ENCODE results near the gene RTN3. TPM values are rescaled to one million over a fixed set of nuclear protein-coding genes. Genes with fewer than 3 reads are reported as not detected.
A peak's percentile ranks its signal among the peaks of the same experiment; 100 is the strongest.

RTN3 gene
- total RNA-seq, 6 donors from 2014 or later, result 41.9 to 153 (median 113) TPM

DNA sequence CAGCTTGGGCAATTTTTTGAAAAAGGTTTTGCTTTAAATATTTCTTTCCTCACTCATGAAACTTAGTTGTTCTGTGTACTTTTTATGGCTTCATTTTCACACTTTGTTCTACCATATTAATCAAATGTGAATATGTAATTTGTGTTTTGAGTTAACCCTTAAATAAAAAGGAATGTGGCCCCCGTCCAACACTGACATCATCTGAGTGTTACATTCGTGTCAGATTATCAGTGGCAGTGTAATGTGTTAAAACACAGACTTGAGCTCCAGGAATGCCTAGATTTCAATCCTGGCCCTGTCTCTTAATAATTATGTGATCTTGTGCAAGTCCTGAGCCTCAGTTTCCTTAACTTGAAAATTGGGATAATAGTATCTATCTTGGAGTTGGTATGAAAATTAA, 5.6 kb downstream of the RTN3 start:
- ATAC-seq (ENCODE audit: low FRiP score in 2 of 2) (no peak), DNase-seq (no peak)
- 61 to 71% methylated on average over 2 of the region's 2 CpGs for WGBS, 2 donors
- Histone ChIP-seq H3K27me3 (no peaks in the 10 kb centered on the region), H3K4me3 (no peak overlapping the region), H3K4me1 (peaks cover 17 to 31% (median 22%) of the 10 kb centered on the region in 4 donors), H3K36me3 (no peaks in the 10 kb centered on the region), H3K9me3 (no peaks in the 10 kb centered on the region), H3K27ac (peak overlapping the region in 1 of 4 donors; percentile 55)
- TF ChIP-seq EP300 (IDR thresholded peaks at IDR 0.05), result no peak
- no peak for TF ChIP-seq POLR2AphosphoS5 (IDR thresholded peaks at IDR 0.05)
- TF ChIP-seq, protein P1, sequence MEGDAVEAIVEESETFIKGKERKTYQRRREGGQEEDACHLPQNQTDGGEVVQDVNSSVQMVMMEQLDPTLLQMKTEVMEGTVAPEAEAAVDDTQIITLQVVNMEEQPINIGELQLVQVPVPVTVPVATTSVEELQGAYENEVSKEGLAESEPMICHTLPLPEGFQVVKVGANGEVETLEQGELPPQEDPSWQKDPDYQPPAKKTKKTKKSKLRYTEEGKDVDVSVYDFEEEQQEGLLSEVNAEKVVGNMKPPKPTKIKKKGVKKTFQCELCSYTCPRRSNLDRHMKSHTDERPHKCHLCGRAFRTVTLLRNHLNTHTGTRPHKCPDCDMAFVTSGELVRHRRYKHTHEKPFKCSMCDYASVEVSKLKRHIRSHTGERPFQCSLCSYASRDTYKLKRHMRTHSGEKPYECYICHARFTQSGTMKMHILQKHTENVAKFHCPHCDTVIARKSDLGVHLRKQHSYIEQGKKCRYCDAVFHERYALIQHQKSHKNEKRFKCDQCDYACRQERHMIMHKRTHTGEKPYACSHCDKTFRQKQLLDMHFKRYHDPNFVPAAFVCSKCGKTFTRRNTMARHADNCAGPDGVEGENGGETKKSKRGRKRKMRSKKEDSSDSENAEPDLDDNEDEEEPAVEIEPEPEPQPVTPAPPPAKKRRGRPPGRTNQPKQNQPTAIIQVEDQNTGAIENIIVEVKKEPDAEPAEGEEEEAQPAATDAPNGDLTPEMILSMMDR (IDR thresholded peaks at IDR 0.05), result no peak
- TF ChIP-seq POLR2A (IDR thresholded peaks at IDR 0.05), result no peak

DNA sequence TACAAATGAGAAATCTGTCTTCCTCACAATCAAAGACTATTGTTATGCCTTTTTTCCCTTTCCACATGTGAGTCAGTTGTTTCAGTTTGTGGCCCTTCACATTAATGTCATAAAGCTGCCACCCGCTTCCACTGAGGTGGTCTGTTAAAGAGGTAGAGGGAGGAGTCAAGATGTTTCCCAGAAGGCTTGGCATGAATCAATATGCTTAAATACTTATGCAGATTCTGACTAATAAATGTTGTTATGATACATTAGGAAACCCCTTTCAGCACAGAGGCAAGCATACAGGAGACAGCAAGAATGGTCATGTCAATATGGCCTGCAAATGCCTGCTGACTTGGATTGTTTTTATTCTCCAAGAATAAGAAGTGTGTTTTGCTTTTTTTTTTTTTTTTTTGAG, 6.5 kb downstream of the RTN3 start:
- no peak for DNase-seq
- Histone ChIP-seq H3K9me3 (no peaks in the 10 kb centered on the region), H3K27me3 (no peaks in the 10 kb centered on the region), H3K27ac (no peak overlapping the region), H3K36me3 (no peaks in the 10 kb centered on the region), H3K4me1 (peaks cover 9 to 25% (median 15%) of the 10 kb centered on the region in 4 donors), H3K4me3 (no peak overlapping the region)
- TF ChIP-seq POLR2A (IDR thresholded peaks at IDR 0.05) (no peak), EP300 (IDR thresholded peaks at IDR 0.05) (no peak), POLR2AphosphoS5 (IDR thresholded peaks at IDR 0.05) (no peak)
- TF ChIP-seq, protein P1 (IDR thresholded peaks at IDR 0.05), result no peak
- 96 to 100% methylated on average over 1 of the region's 1 CpG for WGBS, 2 donors
- no peak for ATAC-seq (ENCODE audit: low FRiP score in 2 of 2)

DNA sequence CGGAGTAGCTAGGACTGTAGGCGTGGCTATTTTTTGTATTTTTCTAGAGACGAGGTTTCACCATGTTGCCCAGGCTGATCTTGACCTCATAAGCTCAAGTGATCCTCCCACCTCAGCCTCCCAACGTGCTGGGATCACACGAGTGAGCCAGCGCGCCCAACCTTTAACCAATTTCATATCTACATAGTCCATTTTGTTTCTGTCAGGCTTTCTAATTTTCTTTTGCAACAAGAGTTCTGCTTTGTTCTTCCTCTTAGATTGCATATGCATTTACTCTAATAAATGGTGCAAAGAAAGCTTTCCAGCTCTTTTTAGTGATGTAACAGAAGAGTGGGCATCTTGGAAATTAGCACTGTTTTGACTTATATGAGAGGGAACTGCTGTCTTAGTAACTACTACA, 13.3 kb downstream of the RTN3 start:
- Histone ChIP-seq H3K36me3 (no peaks in the 10 kb centered on the region), H3K4me1 (peaks cover 3 to 11% (median 6%) of the 10 kb centered on the region in 4 donors), H3K27me3 (no peaks in the 10 kb centered on the region), H3K27ac (no peak overlapping the region), H3K9me3 (no peaks in the 10 kb centered on the region), H3K4me3 (no peak overlapping the region)
- DNase-seq, result no peak
- WGBS, 2 donors, result 88 to 91% methylated on average over 7 of the region's 7 CpGs
- no peak for TF ChIP-seq EP300 (IDR thresholded peaks at IDR 0.05)
- no peak for TF ChIP-seq POLR2A (IDR thresholded peaks at IDR 0.05)
- TF ChIP-seq, protein P1 (IDR thresholded peaks at IDR 0.05), result no peak
- TF ChIP-seq POLR2AphosphoS5 (IDR thresholded peaks at IDR 0.05), result no peak
- no peak for ATAC-seq (ENCODE audit: low FRiP score in 2 of 2)

DNA sequence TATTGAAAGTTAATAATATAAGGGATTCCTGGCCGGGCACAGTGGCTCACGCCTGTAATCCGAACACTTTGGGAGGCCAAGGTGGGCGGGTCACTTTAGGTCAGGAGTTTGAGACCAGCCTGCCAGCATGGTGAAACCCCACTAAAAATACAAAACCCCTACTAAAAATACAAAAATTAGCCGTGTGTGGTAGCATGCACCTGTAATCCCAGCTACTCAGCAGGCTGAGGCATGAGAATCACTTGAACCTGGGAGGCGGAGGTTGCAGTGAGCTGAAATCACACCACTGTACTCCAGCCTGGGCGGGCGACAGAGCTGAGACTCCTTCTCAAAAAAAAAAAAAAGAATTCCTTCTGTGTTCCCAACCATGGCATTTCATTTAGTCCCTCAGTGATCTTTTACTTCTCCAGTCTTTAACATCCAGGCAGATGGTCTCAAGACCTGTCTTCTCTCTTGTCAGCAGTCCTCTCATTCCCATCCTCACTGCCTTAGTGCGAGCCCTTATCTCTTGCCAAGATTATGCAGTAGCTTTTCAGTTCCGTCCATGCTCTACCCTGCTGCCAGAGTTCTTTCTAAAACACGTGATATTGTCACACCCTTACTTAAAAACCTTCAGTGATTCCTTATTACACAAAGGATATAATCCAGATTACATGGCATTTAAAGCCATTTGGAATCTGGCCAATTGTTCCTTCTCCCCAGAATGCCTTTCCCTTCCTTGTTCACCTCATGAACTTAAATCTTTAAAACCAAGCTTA, 17.9 kb downstream of the RTN3 start:
- DNase-seq (no peak), ATAC-seq (ENCODE audit: low FRiP score in 2 of 2) (peak in 1 of 2 donors; percentile 50)
- 53 to 80% methylated on average over 11 of the region's 11 CpGs for WGBS, 2 donors
- TF ChIP-seq POLR2AphosphoS5 (IDR thresholded peaks at IDR 0.05) (no peak), EP300 (IDR thresholded peaks at IDR 0.05) (no peak)
- peaks cover 0 to 14% (median 10%) of the 10 kb centered on the region in 4 donors for H3K4me1 ChIP-seq
- H3K27ac ChIP-seq, result peak overlapping the region in 1 of 4 donors; percentile 29
- no peaks in the 10 kb centered on the region for H3K27me3 ChIP-seq
- no peaks in the 10 kb centered on the region for H3K36me3 ChIP-seq
- no peaks in the 10 kb centered on the region for H3K9me3 ChIP-seq
- no peak overlapping the region for H3K4me3 ChIP-seq

DNA sequence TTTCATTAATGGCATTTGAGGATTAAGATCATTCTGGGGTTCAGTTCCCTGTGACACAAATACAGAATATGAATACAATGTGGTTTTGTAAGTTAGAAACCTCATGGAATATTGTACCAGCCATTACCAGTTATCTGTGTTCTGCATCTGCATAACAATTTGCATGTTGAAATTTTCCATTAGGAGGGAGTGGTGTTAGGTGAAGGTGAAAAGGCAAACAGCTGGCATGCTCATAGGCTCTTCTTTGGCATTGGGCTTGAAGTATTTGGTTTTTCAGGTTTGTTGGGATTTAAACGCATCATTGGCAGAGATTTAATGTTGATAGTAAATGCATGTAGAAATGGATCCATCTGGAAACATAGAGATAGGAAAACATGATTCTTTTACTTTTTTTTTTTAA, 18.6 kb downstream of the RTN3 start:
- ATAC-seq (ENCODE audit: low FRiP score in 2 of 2), result no peak
- no peak overlapping the region for H3K4me3 ChIP-seq
- no peaks in the 10 kb centered on the region for H3K27me3 ChIP-seq
- no peaks in the 10 kb centered on the region for H3K36me3 ChIP-seq
- peaks cover 0 to 14% (median 10%) of the 10 kb centered on the region in 4 donors for H3K4me1 ChIP-seq
- H3K27ac ChIP-seq, result peak overlapping the region in 1 of 4 donors; percentile 29
- H3K9me3 ChIP-seq, result no peaks in the 10 kb centered on the region
- no peak for DNase-seq
- WGBS, 2 donors, result 79 to 82% methylated on average over 1 of the region's 1 CpG
- TF ChIP-seq POLR2A (IDR thresholded peaks at IDR 0.05) (no peak), EP300 (IDR thresholded peaks at IDR 0.05) (no peak), POLR2AphosphoS5 (IDR thresholded peaks at IDR 0.05) (no peak)
- TF ChIP-seq, protein P1 (IDR thresholded peaks at IDR 0.05), result no peak

Data from upper lobe of left lung (tissue), 6 donors.